Measurements from ENCODE around the gene GPR151.

The GPR151 gene

GRCh38 chr5:146519554-146519953 is 3.6 kb upstream of the GPR151 start:
- no peak for DNase-seq

- no peak for DNase-seq
These were observed 378 bp downstream of the GPR151 start for GRCh38 chr5:146515473-146516150.

GRCh38 chr5:146514575-146514974 is 1.4 kb downstream of the GPR151 start:
- DNase-seq = no peak

DNA sequence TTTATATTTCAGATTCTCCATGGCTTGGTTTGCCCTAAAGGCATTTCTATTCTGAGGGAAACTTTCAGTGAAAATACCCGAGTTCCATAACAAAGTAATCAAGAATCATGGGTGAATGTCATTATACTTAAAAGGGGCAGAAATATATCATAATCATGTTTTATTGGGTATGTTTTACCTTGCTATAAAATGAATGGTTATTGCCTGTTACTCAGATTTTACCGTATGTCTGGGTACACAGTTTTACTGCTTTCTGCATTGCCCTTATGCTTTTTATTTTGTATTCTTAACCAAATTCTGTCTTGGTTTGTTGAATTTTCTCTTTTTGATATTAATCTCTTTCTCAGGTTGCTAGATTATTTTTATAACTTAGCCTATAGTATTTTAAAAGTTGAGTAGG is 2.5 kb downstream of the GPR151 start:
- DNase-seq = no peak

- no peak for DNase-seq
These were observed 5.3 kb downstream of the GPR151 start for GRCh38 chr5:146510559-146511125.

DNA sequence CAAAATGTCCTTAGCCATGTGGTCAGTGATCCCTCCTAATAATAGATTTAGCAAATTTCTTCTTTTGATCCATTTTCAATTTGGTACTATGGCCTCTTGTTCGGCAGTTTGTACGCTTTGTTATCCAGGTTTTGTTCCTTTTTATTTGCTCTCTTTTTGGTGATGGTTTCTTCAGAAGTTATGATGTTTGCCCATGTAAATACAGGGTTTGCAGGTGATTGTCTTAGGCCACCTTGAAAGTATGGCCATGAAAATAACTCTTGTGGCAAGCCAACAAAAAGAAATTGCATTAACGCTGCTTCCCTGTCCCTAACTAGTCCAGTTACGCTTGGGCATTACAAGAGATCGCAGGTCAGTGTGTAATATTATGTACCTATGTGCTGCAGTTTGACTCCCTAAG is 8.6 kb downstream of the GPR151 start:
- DNase-seq = no peak

GRCh38 chr5:146499680-146500079 is 16.3 kb downstream of the GPR151 start:
- DNase-seq = no peak

- DNase-seq = no peak
These were observed 21.3 kb downstream of the GPR151 start for GRCh38 chr5:146494656-146495055.

DNA sequence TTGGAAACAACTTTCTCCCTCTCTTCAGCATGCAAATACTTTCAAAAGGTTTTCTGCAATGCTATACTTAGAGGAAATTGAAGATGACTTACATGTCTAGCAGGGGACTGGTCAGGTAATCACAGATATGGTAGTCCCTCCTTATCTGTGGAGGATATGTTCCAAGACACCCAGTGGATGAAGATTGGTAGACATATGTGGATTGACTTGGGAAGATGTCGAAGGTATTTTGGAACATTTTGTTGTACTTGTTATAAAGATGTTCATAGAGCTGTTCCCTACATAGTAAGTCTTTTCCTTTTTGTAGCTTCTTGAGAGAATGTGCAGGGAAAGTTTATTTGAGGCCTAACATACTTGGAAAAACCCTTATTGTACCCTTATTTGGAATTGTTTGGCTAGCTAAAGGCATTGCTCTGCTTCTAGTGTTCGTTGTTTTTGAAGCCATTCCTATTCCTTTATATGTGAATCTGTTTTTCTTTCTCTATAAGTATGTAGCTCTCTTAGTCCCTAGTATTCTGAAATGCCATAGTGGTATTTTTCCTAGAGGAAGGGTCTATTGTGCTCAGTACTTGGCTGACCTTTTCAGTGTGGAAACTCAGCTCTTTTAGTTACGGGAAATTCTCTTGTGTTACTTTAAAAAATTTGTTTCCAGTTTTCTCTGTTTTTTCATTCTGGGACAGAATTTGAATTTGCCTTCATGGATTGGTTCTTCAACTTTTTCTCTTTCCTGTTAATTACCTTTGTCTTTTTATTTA is 25.7 kb downstream of the GPR151 start:
- no peak for DNase-seq

- no peak for DNase-seq
These were observed 31.1 kb downstream of the GPR151 start for GRCh38 chr5:146484714-146485391.

DNA sequence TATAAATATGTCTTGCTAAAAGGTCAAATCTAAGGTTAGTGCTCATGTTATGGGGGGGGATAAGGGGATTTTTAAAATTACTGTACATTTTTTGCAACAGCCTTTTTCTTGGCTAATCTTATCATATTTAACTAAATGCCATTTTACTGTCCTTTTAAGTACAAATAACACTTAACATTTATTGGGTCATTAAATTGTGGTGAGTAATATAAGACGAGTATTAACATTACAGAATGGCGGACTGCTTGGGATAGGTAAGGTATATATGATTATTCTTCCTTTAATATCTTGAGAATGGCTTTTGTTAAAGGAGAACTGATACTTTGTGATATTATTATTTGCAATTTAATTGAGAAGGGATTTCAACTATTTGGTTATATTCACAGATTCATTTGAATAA is 33.2 kb downstream of the GPR151 start:
- DNase-seq = no peak

GRCh38 chr5:146475906-146476305 is 40.1 kb downstream of the GPR151 start:
- no peak for DNase-seq

- no peak for DNase-seq
These were observed 40.7 kb downstream of the GPR151 start for GRCh38 chr5:146475190-146475780.

GRCh38 chr5:146474065-146474464 is 41.9 kb downstream of the GPR151 start:
- DNase-seq = no peak

- peak; percentile 20 to 52 for DNase-seq
These were observed 48.2 kb downstream of the GPR151 start for GRCh38 chr5:146467760-146468159.

GRCh38 chr5:146466521-146467349 is 49.3 kb downstream of the GPR151 start:
- DNase-seq = no peak

DNA sequence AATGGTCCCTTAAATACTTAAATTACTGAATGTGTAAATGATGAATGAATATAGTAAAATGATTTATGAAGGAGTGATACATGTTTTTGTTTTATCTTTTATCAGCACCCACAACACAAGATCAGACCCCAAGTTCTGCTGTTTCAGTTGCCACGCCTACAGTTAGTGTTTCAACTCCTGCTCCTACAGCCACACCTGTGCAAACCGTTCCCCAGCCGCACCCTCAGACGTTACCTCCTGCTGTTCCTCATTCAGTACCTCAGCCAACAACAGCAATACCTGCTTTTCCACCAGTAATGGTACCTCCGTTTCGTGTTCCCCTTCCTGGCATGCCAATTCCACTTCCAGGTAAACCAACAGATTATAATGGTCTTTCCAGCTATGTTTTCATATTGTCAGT is 52.5 kb downstream of the GPR151 start:
- peak in 1 of 2 experiments; percentile 21 for DNase-seq

Data from NCI-H1930 (cell line).